Lower leg skin (tissue), 3 donors: ENCODE results near the gene NTSR2.

Source experiments
- CTCF ChIP-seq, 3 donors: fragments of 450-650 bp; IDR thresholded peaks; one replicate each; pipeline ENCODE4 v1.5.1; 2016; ENCODE audit warnings: antibody characterized with exemption in 3 of 3, mild to moderate bottlenecking in 3 of 3, moderate library complexity in 2 of 3
- POLR2A ChIP-seq, 2 donors: fragments of 450-650 bp; IDR thresholded peaks; one replicate each; pipeline ENCODE4 v1.6.1; 2016 to 2017; ENCODE audit warnings: antibody characterized with exemption in 2 of 2, mild to moderate bottlenecking in 1 of 2, moderate library complexity in 1 of 2

- TF ChIP-seq CTCF (IDR thresholded peaks at IDR 0.05): no peak
- no peak for TF ChIP-seq POLR2A (IDR thresholded peaks at IDR 0.05)
Observed at GRCh38 chr2:11634584-11634983, 35.4 kb downstream of the NTSR2 start.
